ENCODE measurements around the gene PPP1R37.

GRCh38 chr19:45135176-45135885 lies 42.4 kb downstream of the PPP1R37 start:
- no peak for TF ChIP-seq CTCF (IDR thresholded peaks at IDR 0.05)
- TF ChIP-seq POLR2AphosphoS5 (IDR thresholded peaks at IDR 0.05; ENCODE audit: low read depth, low read length): no peak
- no peak for TF ChIP-seq REST (IDR thresholded peaks at IDR 0.05; ENCODE audit: insufficient read depth in 1 of 2, low read depth in 2 of 2, low read length in 1 of 2)
